AG09309 (cell line): Measurements from ENCODE around the gene NEURL1B.
A peak's percentile ranks its signal among the peaks of the same experiment; 100 is the strongest.

Experiments used
- DNase-seq: peaks from one replicate; pipeline ENCODE4 v3.0.0-alpha.2; 2010; ENCODE audit warnings: low read depth
- H3K4me3 ChIP-seq: 2 replicates; pipeline ENCODE4 v1.5.1; 2011; ENCODE audit warnings: mild to moderate bottlenecking, low read depth, low read length, moderate library complexity; ENCODE audit not compliant: control insufficient read depth
- CTCF ChIP-seq: IDR thresholded peaks from 2 replicates; pipeline ENCODE4 v1.5.1; 2011; ENCODE audit warnings: mild to moderate bottlenecking, low read depth, low read length, inconsistent platforms; ENCODE audit not compliant: insufficient read depth, control insufficient read depth; ENCODE audit errors: missing control alignments

The NEURL1B gene

GRCh38 chr5:172714491-172715420, 73.7 kb downstream of the NEURL1B start:
- DNase-seq: peak; percentile 23
- TF ChIP-seq CTCF: peak; percentile 93

GRCh38 chr5:172715421-172715780, 74.3 kb downstream of the NEURL1B start:
- no peak overlapping the region for H3K4me3 ChIP-seq
- no peak for DNase-seq
- TF ChIP-seq CTCF: no peak

More at GRCh38 chr5:172714491-172715420, 73.7 kb downstream of the NEURL1B start:
- H3K4me3 ChIP-seq: no peak overlapping the region

- H3K4me3 ChIP-seq: no peak overlapping the region
- TF ChIP-seq CTCF: no peak
- no peak for DNase-seq
Measured at GRCh38 chr5:172715931-172716682, 75.0 kb downstream of the NEURL1B start.

GRCh38 chr5:172716796-172717313, 75.8 kb downstream of the NEURL1B start:
- H3K4me3 ChIP-seq: no peak overlapping the region
- TF ChIP-seq CTCF: peak; percentile 87

GRCh38 chr5:172717481-172718195, 76.6 kb downstream of the NEURL1B start:
- no peak for TF ChIP-seq CTCF
- no peak overlapping the region for H3K4me3 ChIP-seq
- no peak for DNase-seq

More at GRCh38 chr5:172716796-172717313, 75.8 kb downstream of the NEURL1B start:
- no peak for DNase-seq

GRCh38 chr5:172718527-172719114, 77.6 kb downstream of the NEURL1B start:
- no peak for TF ChIP-seq CTCF
- no peak overlapping the region for H3K4me3 ChIP-seq
- DNase-seq: no peak
